NCI-H146 treated with DMSO at 0.1 percent for 48 hours (cell line): Measurements from ENCODE around the gene CD34.

Experiments
- DNase-seq: peaks from one replicate; lab custom pipeline; 2025; ENCODE audit not compliant: unreplicated experiment; lab: John Stamatoyannopoulos, UW

The CD34 gene

DNA sequence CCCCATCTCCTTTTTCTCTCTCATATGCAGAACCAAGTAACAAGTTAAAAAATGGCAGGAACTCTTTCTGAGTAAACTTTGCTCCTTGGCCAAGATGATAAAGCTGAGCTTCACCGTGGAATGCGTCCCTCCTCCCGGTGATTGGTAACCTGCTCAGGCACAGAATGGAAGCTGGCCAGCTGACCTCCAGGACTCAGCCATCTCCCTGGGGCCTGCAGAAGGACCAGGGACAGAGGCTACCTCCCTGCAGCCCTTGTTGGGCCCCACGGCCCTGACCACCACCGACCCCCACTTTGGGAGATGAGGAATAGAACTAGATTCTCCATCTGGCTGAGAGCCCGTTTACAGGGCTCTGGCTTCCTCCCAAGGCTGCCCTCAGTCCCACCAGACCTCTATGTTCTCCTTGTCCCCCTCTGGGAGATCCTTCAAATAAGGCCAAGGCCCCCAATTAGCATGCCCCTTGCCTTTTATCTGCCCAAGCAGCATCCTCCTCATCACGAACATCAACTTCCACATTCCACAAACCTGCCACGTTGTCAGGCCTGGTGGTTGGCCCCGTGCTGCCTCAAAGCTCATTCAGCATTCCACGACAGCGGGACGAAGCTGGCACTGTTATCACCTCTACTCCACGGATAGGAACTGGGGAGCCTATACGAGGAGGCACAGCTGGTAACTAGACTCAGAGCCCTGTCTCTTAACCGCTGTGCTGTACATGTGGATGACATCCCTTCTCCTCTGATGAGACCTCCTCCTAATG is 74.2 kb downstream of the CD34 start:
- DNase-seq = no peak

DNA sequence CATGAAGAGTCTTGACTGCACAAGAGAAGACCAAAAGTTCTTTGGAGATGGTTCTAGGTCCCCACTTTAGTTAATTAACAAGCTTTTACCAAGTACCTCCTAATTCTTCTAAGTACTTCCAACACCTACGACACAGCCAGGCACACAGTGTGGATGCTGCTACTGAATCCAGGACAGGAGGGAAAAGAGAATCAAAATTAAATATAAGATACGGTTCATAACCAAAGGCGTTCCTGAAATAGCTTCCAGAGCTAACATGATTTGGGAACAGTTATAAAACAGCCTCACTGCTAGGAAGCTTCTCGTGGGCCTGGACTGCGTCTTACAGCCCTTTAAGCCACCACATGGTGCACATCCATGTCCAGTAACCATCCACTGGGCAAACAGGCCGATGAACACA is 75.0 kb downstream of the CD34 start:
- DNase-seq = no peak

DNA sequence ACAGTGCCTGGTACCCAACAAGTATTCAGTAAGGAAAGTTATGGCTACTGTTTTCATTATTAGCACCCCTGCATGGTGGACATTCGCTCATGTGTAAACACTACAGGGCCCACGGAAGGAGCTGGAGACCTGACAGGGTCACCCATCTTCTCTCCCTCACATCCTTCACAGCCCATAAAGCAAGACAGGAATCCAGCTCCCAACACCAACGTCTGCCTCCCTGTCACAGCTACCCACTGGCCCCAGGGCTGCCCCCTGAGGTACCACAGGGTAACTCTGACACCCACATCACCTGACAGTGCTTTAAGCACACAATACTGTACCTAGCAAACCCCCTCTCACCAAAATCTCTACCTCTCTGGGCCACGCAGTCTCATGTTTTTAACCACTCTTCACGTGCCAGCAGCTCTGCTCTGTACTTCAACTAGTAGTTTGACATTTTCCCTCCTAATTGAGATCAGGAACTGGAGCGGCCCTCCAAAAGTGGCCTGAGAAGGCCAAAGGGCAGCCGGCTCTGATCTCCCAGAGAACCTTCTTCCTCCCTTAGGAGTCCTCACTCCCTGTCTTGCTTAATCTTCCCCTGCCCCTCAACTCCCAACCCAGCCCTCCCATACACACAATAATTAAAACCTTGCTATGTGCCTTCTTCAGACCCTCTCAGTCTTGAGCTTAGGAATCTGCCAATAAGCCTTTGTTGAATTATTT is 76.8 kb downstream of the CD34 start:
- no peak for DNase-seq

DNA sequence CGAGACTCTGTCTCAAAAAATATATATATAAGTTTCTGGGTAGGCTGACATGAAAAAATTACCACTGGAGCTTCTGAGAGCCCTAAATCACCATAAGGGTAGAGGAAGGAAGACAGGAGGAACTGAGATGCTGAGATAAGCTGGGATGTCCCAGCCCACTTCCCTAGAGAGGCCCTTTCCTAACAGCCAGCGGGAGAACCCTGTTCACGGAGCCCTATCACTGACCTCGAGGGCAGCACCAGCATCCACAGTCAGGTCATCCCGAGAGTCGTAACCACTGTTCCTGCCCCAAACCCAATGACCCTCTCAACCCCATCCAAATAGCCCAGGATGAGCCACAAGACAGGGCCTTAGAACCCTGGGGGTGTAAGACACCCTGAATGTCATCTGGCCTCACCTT is 77.5 kb downstream of the CD34 start:
- no peak for DNase-seq

DNA sequence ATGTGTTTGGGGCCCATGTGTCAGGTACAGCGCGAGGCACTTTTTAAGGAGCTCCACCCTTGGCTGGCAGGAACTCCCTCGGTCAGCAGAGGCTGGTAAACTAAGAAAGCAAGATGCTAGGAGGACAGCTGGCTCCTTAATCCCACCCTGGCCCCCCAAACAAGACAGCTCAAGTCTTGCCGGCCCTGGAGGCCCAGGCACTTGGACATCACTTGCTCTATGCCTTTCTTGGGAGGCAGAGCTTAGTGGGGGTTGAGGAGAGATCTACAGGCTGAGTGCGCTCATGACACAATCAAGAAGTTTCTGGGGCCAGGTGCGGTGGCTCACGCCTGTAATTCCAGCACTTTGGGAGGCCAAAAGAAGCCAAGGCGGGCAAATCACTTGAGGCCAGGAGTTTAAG is 78.1 kb downstream of the CD34 start:
- no peak for DNase-seq

DNA sequence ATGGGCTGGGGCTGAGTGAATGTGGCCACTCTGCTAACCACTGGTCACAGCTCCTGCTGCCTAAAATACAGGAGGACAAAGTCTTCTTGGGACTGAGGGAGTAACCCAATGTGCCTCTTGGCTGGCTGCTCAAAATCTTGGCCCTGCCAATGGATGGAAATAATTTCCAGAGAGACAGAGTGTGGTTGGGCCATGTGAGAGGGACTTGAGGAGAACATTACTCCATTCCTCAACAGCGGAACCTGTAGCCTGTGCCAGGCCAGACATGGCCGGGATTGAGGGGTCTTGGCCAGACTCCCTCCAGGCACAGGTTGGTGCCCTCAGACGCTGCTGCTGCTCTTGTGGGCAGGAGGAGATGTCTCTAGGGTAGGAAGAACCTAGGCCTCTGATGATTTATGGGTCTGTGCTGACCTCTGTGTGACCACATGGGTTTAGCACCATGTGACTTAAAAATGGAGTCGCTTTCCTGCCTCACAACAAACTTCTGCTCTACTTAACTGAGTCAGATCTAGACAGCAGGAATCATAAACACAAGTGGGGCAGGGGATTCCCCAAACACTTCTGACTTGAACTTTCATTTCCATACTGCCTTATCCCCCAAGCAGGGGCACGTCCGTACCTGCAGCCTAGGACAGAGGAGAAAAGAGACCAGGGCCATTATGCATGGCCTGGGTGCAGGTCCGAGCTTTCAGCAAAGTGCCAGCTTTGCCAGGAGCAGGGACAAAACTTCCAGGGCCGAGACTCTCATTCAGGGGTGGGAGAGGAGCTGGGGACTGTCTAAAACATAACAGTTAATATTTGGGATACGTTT is 79.2 kb downstream of the CD34 start:
- no peak for DNase-seq
